ENCODE results near the gene RBMS3. TPM values are rescaled to one million over a fixed set of nuclear protein-coding genes. Genes with fewer than 3 reads are reported as not detected.
A peak's percentile ranks its signal among the peaks of the same experiment; 100 is the strongest.

The RBMS3 gene
- polyA plus RNA-seq, 5 donors: 20.5 to 41.4 (median 32.1) TPM

DNA sequence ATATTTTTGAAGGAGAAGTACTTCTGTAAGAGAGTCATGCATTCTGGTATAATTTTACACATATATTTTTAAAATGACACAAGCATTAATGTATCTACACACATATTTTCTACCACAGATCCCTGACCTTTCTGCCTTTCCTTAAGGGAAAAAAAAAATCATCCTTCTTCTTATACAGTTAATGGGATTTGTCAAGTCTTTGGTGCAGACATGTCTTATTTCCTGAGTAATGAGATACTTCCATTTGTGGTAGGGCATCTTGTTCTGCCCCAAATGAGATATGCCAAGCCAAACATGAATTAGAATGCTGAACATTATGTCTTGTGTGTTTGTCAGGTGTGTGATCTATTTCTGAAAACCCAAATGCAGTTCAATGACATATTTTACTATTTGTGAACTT is 329.9 kb downstream of the RBMS3 start:
- DNase-seq: no peak

DNA sequence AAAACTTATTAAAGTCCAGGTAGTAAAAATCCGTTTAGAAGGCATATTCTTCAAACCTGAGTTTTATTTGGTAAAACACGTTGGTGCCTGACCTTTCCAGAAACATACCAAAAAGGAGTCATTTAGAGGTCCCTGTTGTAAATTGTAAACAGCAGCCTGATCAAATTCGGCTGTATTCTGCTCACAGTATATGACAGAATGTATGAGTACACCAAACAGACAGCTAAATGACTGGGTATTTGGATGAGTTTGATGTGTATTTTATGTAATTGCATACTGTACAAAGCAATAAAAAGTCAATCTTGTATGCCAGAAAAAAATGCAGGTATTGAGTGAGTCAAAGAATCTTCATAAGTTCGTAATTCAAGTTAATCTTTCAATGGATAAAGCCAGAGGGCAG is 330.4 kb downstream of the RBMS3 start:
- DNase-seq: no peak

- DNase-seq: no peak
Observed at GRCh38 chr3:29612536-29612935, 331.7 kb downstream of the RBMS3 start.

- no peak for DNase-seq
Observed at GRCh38 chr3:29614954-29615353, 334.1 kb downstream of the RBMS3 start.

GRCh38 chr3:29618395-29619282 is 337.8 kb downstream of the RBMS3 start:
- DNase-seq: peak in 1 of 2 donors; percentile 23

DNA sequence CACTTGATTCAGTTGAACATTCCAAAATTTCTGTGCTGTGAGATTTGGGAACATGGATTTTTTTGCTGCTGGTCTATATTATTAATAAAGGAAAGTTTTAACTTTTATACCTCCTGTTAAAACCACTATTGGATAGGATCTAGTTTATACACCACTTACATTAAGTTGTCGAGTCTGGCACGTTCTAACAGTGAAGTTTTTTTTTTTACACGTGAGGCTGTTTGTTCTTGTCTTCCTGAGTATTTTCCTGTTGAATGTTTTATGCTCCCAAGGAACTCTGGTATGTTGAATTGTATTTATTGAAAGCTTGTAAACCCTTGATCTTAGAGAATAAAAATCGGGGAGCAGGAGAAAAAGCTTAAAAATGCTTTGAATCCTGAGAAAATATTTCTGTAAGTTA is 338.8 kb downstream of the RBMS3 start:
- no peak for DNase-seq

DNA sequence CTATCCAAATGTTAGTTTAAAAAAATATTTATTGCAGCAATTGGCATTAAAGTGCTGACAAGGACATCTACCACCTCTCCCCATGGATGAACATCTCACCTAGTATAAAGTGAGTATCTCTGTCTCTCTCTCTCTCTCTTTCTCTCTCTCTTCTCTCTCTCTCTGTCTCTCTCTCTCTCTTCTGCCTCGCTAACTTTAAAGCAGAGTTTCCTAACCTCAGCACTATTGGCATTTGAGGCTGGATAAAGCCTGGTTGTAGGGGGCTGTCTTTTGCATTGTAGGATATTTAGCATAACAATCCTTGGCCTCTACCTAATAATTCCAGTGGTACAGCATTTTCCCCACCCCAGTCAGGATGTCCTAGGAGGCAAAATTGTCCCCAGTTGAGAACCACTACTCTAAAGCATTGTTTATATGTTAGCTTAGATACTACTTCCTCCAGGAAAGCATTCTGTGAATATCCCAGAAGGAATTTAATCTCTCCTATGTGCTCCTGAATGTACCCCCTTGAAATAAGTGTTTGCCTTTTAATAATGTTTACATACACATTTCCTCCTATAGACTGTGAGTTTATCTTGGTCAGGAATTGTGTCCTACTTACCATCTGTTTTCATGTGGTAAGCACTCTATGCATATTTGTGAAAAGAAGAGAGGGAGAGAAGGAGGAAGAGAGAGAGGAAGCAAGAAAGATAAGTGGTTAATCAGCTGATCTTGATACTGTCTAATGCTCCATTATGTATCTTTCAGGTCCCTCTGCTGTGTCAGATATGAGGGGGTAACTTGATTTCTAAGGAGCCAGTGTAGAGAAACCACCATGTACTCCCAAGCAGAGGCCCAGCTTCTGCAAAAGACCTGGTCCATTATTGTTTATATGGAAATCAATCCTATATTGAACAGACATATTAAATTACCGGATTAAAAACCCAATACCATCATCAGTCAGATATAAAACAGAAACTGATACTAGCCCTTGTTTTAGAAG is 346.6 kb downstream of the RBMS3 start:
- no peak for DNase-seq

GRCh38 chr3:29628795-29629194 is 347.9 kb downstream of the RBMS3 start:
- DNase-seq: no peak

GRCh38 chr3:29635888-29636287 is 355.0 kb downstream of the RBMS3 start:
- DNase-seq: peak in 1 of 2 donors; percentile 23

GRCh38 chr3:29637068-29637467 is 356.2 kb downstream of the RBMS3 start:
- DNase-seq: no peak

GRCh38 chr3:29639578-29640290 is 358.9 kb downstream of the RBMS3 start:
- DNase-seq: no peak

DNA sequence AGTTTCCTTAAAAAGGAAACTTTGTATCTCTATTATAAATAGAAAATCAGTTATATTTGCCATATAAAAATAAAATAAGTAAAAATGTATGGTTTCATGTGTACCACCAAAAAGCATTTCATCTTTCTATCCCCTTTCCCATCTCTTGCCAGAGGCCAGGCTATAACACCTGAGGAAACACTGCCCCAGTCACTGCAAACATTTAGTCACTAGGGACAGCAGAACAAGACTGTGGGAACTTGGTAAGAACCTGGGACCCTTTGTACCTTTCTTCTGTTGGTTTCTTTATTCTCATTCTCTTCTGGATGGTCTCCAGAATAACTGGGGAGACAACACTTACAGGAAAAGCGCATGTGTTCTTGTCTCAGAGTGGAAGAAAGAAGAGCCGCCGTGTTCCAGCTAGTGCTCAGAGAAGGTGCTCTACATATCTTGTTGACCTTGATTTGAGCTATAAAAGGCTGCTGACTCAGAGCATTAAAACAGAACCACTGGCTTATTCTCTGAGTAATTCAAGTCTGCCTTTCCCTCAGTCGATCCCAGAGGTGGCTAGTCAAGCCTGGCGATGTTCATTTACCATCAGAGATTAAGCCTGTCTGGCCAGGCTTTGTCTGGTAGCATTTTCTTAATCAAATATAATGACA is 361.6 kb downstream of the RBMS3 start:
- no peak for DNase-seq

DNA sequence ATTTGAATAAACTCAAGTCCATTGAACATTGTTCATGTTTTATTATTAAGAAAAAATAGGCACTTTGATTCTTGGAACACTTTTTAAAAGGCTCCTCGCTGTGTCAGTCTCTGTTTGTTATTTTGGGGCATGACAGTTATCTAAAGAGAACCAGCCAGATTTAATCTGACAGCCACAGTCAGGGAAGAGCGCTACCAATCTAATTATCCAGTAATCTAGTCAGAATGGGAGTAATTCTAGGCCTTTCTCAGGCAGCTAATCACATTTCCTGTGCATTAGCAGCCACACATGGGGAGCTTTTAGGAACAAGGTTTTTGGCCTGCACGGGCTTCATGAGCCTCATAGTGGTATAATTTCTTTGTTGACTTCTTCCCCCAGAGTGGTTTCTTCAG is 362.2 kb downstream of the RBMS3 start:
- no peak for DNase-seq

DNA sequence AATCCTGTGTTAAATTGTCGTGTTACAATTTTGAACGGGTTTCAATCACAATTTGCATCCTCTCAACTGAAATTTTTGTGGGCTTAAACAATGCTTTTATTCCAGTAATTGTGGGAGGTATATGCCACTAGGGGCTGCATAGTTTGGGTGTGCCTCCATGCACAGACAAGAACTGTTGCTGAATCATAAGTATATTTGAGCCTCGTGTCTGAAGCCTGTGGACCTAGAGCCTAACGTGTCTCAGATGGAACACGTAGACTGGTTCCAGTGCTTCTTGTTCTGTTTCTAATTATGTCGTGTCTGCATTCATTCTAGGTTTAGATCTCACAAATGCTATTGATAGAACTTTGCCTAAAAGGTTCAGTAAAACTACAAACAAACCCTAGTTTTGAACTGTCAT is 363.4 kb downstream of the RBMS3 start:
- no peak for DNase-seq

GRCh38 chr3:29644956-29645636 is 364.2 kb downstream of the RBMS3 start:
- no peak for DNase-seq

GRCh38 chr3:29646043-29646442 is 365.2 kb downstream of the RBMS3 start:
- DNase-seq: no peak

DNA sequence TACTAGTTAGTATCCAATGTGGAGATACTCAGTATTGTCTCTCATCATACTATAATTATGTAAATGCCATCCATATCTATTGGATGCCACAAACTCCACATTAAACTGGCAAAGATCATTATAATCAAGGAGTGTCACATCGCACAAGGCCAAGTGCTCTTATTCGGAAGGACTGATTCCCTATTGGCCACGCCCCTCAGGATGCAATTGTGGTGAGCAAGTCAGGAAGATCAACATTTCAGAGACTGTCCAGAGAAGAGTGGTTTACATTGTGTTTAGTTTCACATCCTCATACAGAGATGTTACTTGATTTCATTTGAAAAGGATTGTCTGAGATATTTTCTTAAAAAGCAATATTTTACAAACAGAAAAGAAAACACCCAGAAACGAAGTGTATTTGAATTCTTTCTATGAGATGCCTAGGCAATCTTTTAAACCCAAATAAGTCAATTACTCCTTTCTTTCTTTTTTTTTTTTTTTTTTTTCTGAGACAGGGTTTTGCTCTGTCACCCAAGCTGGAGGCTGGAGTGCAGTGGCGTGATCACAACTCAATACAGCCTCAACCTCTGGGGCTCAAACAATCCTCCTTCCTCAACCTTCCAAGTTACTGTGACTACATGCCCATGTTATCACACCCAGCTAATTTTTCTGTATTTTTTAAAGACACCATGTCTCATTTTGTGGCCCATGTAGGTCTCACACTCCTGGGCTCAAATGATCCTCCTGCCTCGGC is 369.1 kb downstream of the RBMS3 start:
- DNase-seq: no peak

DNA sequence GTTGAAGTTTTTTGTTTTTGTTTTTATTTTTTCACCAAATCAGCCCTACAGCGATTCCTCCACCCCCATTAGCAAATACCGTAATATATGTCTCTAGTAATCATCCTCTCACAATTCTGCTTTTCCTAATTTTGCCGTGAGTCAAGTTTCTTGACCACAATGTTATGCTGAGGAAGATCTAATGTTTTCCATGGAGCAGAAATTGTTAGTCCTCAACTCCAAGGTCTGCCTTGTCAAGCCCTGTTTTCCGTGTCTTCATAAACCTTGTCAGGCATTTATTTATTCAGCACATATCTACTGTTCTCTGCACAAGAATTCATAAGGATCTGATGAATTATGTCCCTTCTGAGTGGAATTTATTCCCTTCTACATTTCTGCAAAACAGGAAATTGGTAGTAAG is 372.8 kb downstream of the RBMS3 start:
- no peak for DNase-seq

GRCh38 chr3:29655015-29655747 is 374.3 kb downstream of the RBMS3 start:
- no peak for DNase-seq
